Motor neuron (in vitro differentiated cells): Measurements from ENCODE around the gene SYNGR3. TPM values are rescaled to one million over a fixed set of nuclear protein-coding genes. Genes with fewer than 3 reads are reported as not detected.

Source experiments
- ATAC-seq, 8 experiments: fragments of 200-7000 bp; cut with Tn5 transposase; replicated peaks in 6 of 8; 2 replicates each; pipeline ENCODE4 v1.8.0; 2021; ENCODE audit warnings: mild to moderate bottlenecking in 8 of 8, moderate library complexity in 8 of 8
- H3K27ac ChIP-seq, 2 donors: fragments of 250-450 bp; sonication (Bioruptor Pico); 2 replicates each; pipeline ENCODE4 v1.9.0; 2021; ENCODE audit warnings: antibody characterized with exemption in 2 of 2, mild to moderate bottlenecking in 2 of 2, moderate library complexity in 1 of 2
- H3K4me1 ChIP-seq, 2 donors: fragments of 250-450 bp; sonication (Bioruptor Pico); replicated peaks in 1 of 2; 2 replicates each; pipeline ENCODE4 v1.6.1; 2021; ENCODE audit warnings: antibody characterized with exemption in 2 of 2, mild to moderate bottlenecking in 2 of 2, moderate library complexity in 1 of 2
- H3K4me3 ChIP-seq, 5 donors: fragments of 250-450 bp; sonication (Bioruptor Pico); 2 replicates each; pipeline ENCODE4 v1.9.0; 2021; ENCODE audit warnings: antibody characterized with exemption in 5 of 5, mild to moderate bottlenecking in 5 of 5, moderate library complexity in 4 of 5
- WGBS, 10 experiments: fragments of 450-650 bp; shearing (Covaris generic); methylation state at CpG; one replicate each; pipeline ENCODE4 v1.0.0; 2022; 5-methylcytosine and 5-hydroxymethylcytosine counted together
- in situ Hi-C, 9 experiments: fragments of 400-800 bp; cut with MboI; loops; one replicate each; pipeline ENCODE4 v1.15.0; 2021; ENCODE audit warnings: low sequenced_read_pairs in 9 of 9, low pct_unique_long_range_greater_than_20kb in 2 of 9; ENCODE audit not compliant: unreplicated experiment in 9 of 9
- total RNA-seq, 8 experiments: library from RNA; unstranded; fragments of 300-600 nt; gene quantifications; 2 replicates each; pipeline versions ENCODE4 v1.2.3 to v1.2.4, GENCODE V29; 2022

SYNGR3 gene
- total RNA-seq: 10 to 100 TPM in 5 of 8 experiments, 1 to 10 TPM in 2, under 1 TPM in 1; 0.36 to 54.5 (median 18.2) TPM

GRCh38 chr16:1989209-1990100, at the start of gene SYNGR3:
SYNGR3 (plus strand) TSS chr16:1989970; CDS start chr16:1990103, 133 bp downstream.
- in situ Hi-C loops: no loop called here
- peak; percentile 3 to 37 (median 16) for ATAC-seq

GRCh38 chr16:1940273-1941161, 49.3 kb upstream of the SYNGR3 start:
- in situ Hi-C loops: no loop called here
- no peak for ATAC-seq
- 67 to 100% (median 80%) methylated on average over 2 to 11 of the region's 23 CpGs; no CpG with 5 or more reads in 4 of the 10 experiments for WGBS, 10 experiments
- Histone ChIP-seq H3K27ac (no peak overlapping the region), H3K4me3 (no peak overlapping the region), H3K4me1 (peaks cover 10% of the 10 kb centered on the region in 2 donors)

More at GRCh38 chr16:1989209-1990100, at the start of gene SYNGR3:
- peaks cover 15 to 31% of the 10 kb centered on the region in 2 donors for H3K4me1 ChIP-seq
- 0 to 30% (median 7%) methylated on average over 1 to 7 of the region's 67 CpGs; no CpG with 5 or more reads in 6 of the 10 experiments for WGBS, 10 experiments
- H3K4me3 ChIP-seq: peak within 1 kb of the TSS; percentile 50 to 86 (median 73)
- peak within 1 kb of the TSS; percentile 70 to 79 for H3K27ac ChIP-seq

GRCh38 chr16:1941162-1942046, 48.4 kb upstream of the SYNGR3 start:
- Histone ChIP-seq H3K4me1 (peaks cover 10% of the 10 kb centered on the region in 2 donors), H3K4me3 (peak overlapping the region in 2 of 5 donors; percentile 2 to 8), H3K27ac (no peak overlapping the region)
- no peak for ATAC-seq
- WGBS, 10 experiments: 0 to 62% (median 60%) methylated on average over 1 to 8 of the region's 30 CpGs; no CpG with 5 or more reads in 7 of the 10 experiments
- in situ Hi-C loops: no loop called here

GRCh38 chr16:1942047-1942809, 47.5 kb upstream of the SYNGR3 start:
- in situ Hi-C loops: no loop called here
- ATAC-seq: peak in 2 of 8 experiments; percentile 18 to 28
- Histone ChIP-seq H3K4me1 (peaks cover 10% of the 10 kb centered on the region in 2 donors), H3K4me3 (peak overlapping the region; percentile 56 to 91 (median 72)), H3K27ac (no peak overlapping the region)
- 0 to 80% (median 0%) methylated on average over 1 of the region's 17 CpGs; no CpG with 5 or more reads in 6 of the 10 experiments for WGBS, 10 experiments

- Histone ChIP-seq H3K4me1 (peaks cover 10% of the 10 kb centered on the region in 2 donors), H3K27ac (peak within 1 kb of the TSS in 1 of 2 donors; percentile 51), H3K4me3 (peak within 1 kb of the TSS; percentile 56 to 91 (median 72))
- ATAC-seq: peak; percentile 91 to 97 (median 94)
- in situ Hi-C loops: no loop called here
- 12 to 50% (median 20%) methylated on average over 1 to 10 of the region's 77 CpGs; no CpG with 5 or more reads in 4 of the 10 experiments for WGBS, 10 experiments
These were observed 46.7 kb upstream of the SYNGR3 start, which contains the start of gene MSRB1 for GRCh38 chr16:1942810-1943726. MSRB1 (minus strand) TSS chr16:1943199; CDS start chr16:1943156, 43 bp downstream.

GRCh38 chr16:1944612-1945199, 45.1 kb upstream of the SYNGR3 start:
- ATAC-seq: no peak
- Histone ChIP-seq H3K27ac (no peak overlapping the region), H3K4me3 (no peak overlapping the region), H3K4me1 (peaks cover 10% of the 10 kb centered on the region in 2 donors)
- in situ Hi-C loops: no loop called here
- 89 to 100% (median 90%) methylated on average over 1 to 11 of the region's 21 CpGs; no CpG with 5 or more reads in 4 of the 10 experiments for WGBS, 10 experiments

GRCh38 chr16:1945559-1946391, 44.0 kb upstream of the SYNGR3 start:
- 67 to 100% (median 93%) methylated on average over 1 to 9 of the region's 19 CpGs; no CpG with 5 or more reads in 7 of the 10 experiments for WGBS, 10 experiments
- Histone ChIP-seq H3K27ac (no peak overlapping the region), H3K4me3 (no peak overlapping the region), H3K4me1 (peaks cover 10% of the 10 kb centered on the region in 2 donors)
- in situ Hi-C loops: no loop called here
- ATAC-seq: no peak

- no peak overlapping the region for H3K27ac ChIP-seq
- H3K4me1 ChIP-seq: peaks cover 7 to 10% of the 10 kb centered on the region in 2 donors
- in situ Hi-C loops: no loop called here
- no peak overlapping the region for H3K4me3 ChIP-seq
- ATAC-seq: no peak
- 70 to 96% methylated on average over 2 to 5 of the region's 38 CpGs; no CpG with 5 or more reads in 8 of the 10 experiments for WGBS, 10 experiments
These were observed 43.0 kb upstream of the SYNGR3 start for GRCh38 chr16:1946495-1947368.

- in situ Hi-C loops: no loop called here
- no peak overlapping the region for H3K4me3 ChIP-seq
- 60 to 100% (median 75%) methylated on average over 1 to 3 of the region's 9 CpGs; no CpG with 5 or more reads in 5 of the 10 experiments for WGBS, 10 experiments
- peaks cover 2 to 8% of the 10 kb centered on the region in 2 donors for H3K4me1 ChIP-seq
- no peak for ATAC-seq
- no peak overlapping the region for H3K27ac ChIP-seq
These were observed 42.5 kb upstream of the SYNGR3 start for GRCh38 chr16:1947369-1947670.
